Jurkat, Clone E6-1 (cell line): ENCODE measurements around the gene PTAFR.
"Not testable (repeated sequence)": the region's sequence is repeated elsewhere in the genome, so short reads cannot be mapped to it uniquely, and the experiment has no call there.

ENCODE experiments used
- DNase-seq: peaks from one replicate; pipeline ENCODE4 v3.0.0-alpha.2; 2011; ENCODE audit warnings: low read depth, low spot score
- H3K4me3 ChIP-seq: 2 replicates; pipeline ENCODE4 v1.5.1; 2011; ENCODE audit warnings: mild to moderate bottlenecking, low read length, control low read depth, moderate library complexity

Gene PTAFR

DNA sequence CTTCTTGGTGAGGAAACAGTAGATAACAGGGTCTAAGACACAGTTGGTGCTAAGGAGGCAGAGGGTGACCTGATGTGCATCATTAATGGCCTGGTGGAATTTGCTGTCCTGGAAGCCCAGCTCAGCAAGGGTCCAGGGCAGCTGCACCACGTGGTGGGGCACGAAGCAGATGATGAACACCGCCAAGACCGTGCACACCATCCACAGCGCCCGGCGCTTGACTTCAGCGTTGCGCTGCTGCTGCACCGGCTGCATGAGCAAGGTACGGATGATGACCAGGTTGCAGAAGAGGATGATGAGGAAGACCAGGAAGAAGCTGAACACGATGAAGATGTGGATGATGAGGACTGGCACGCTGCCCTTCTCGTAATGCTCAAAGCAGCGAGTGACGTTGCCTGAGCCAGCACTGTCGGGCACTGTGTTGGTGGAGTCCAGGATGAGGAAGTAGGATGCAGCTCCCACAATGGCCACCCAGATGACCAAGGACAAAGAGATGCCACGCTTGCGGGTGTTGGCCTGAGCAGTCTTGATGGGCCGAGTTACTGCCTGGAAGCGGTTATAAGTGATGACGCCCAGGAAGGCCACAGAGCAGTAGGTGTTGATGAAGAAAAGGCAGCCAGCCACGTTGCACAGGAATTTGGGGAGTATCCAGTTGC lies 26.2 kb downstream of the PTAFR start:
- DNase-seq, result no peak
- H3K4me3 ChIP-seq, result no peak overlapping the region

DNA sequence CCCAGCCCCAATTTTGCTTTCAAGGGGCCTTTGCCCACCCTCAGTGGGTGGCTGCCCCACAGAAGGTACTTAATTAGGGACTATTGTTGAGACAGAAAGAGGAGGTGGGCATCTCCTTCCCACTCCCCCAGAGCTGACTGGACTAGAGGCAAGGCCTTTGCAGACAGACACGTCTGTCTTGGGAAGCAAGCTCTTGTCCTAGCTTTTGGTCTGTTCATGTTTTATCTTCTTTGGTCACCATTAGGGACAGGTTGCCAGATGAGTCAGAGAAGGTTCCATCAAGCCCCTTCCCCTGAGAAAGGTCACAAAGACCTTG lies 27.7 kb downstream of the PTAFR start:
- no peak overlapping the region for H3K4me3 ChIP-seq
- DNase-seq, result no peak

DNA sequence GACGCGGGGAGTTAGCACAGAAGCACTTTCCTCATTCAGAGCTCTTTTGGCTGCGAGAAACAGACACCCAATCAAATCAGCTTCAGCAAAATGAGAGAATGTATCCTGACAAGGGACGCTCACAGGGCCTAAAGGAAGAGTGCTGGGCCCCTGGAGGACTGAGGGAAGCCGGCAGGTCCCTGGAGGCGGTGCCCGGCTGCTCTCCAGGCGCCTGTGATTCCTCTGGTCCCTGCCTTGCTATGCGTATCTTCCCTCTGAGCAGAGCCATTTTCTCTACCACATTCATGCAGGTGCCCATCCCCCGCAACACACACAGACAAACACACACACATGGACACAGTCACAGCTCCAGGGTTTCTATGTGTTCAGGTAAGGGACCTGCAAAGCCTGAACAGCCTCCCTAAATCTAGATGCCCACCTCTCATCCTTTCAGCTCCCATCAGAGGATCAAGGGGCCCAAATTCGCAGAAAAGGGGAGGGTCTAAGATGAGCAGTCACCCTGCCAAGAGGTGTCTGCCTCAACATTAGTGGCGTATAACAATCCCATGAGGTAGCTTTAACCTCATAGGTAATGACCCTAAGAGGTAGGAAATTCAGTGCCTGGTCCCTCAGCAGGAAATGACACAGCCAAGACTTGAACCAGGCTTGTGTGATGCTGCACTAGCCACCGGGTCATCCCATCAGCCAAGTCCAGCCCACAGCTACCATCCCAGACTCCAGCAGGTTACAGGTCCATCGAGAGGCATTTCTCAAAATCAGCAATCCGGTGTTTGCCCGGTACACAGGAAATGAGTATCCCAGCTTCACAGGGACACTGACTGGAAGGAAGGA lies 29.0 kb downstream of the PTAFR start:
- no peak for DNase-seq

DNA sequence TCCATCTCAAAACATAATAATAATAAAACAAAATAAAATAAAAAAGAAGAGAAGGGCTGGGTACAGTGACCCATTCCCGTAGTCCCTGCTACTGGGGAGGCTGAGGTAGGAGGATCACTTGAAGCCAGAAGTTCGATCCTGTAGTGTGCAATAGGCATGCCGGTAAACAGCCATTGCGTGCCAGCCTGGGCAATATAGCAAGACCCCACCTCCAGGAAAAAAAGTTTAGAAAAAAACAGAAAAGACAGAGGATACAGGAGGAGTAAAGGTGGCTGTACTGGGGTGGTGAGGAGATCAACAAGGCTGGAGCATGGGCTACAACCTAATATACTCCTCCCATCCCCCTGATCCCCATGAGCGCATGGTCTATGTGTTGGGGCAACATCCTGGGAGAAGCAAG lies 30.8 kb downstream of the PTAFR start:
- H3K4me3 ChIP-seq, result no peak overlapping the region
- no peak for DNase-seq

More for the DNA sequence above, 29.0 kb downstream of the PTAFR start:
- no peak overlapping the region for H3K4me3 ChIP-seq

DNA sequence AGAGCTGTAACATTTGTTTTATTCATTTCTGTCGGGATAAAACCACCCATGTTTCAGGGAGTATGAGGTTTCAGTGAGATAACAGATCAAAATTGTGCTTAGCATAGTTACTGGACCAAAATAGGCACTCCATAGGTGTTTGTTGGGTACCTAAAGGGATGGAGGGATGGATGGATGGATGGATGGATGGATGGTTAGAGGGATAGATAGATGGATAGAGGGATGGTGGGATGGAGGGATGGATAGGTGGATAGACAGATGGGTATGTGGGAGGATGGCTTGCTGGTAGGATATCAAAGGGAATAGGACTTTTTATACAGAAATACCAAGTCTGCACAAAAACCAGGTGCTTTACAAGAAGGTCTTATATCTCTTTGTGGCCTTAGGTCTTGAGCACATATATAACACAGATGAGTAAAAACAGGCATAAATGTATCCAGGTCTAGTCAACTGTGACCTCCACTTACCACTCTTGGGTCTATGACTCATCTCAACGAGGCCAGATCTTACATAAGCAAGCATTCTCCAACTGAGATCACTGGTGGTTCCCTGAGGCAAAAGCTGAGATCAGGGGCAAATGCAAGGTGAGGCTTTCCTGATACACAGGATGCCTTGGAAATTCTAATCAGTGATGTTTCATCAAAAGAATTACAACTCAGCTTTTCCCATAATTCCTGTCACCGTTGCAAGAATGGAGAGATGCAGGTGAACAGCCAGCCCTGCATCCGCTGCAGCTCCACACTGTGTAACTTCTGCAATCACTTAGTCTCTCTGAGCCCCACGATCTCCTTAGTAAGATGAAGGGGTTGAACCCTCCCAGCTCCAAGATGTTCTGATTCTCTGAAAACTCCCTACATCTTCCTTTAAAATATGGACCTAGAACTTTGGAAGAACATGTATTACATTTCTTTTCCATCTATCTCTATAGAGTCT lies 32.0 kb downstream of the PTAFR start:
- no peak for DNase-seq

DNA sequence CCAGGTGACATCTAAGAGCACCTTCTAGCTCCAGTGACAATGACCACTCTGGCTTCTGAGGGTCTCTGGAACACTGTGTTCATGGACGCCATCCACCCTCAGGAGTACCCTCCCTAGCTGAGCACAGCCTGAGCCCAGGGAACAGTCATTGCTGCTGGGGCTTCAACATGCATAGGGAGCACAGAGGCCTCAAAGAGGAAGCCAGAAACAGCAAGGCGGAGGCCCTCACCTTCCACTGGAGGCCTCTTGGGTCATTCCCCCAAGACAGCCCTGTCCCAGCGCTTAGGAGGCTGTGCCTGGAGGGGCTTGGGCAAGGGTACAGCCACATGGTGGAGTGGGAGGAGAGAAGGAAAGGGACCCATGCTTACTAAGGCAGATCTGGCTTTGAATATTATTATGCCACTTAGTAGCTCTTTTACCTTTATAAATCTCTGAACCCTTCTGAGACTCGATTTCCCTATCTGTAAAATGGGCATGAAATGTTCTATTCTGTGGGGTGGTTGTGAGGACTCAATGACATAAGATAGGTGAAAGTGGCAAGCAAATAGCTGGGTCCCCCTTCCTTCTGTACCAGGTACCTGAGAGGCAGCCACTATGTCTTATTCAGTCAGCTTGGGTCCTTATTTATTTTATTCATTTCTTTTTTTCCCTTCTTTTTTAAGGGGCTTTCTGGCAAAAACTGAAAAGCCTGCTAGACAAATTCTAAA lies 32.8 kb downstream of the PTAFR start:
- H3K4me3 ChIP-seq, result no peak overlapping the region
- DNase-seq, result no peak

More for the DNA sequence above, 32.0 kb downstream of the PTAFR start:
- no peak overlapping the region for H3K4me3 ChIP-seq

DNA sequence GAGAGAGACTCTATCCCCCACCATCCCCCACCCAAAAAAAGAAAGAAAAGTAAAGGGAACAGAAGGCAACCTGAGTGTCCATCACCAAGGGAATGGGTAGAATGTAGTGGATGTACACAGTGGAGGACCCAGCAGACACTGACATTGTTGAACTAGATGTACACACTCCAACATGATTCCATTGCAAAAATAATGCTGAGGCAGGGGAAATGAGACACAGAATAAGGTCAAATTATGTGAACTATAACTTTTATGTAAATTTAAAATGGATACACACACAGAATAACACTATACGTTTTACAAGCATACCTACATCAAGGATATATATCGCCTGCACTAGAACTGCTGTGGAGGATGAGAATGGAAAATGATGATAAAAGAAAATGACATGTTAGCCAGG lies 34.8 kb downstream of the PTAFR start:
- no peak overlapping the region for H3K4me3 ChIP-seq
- no peak for DNase-seq

DNA sequence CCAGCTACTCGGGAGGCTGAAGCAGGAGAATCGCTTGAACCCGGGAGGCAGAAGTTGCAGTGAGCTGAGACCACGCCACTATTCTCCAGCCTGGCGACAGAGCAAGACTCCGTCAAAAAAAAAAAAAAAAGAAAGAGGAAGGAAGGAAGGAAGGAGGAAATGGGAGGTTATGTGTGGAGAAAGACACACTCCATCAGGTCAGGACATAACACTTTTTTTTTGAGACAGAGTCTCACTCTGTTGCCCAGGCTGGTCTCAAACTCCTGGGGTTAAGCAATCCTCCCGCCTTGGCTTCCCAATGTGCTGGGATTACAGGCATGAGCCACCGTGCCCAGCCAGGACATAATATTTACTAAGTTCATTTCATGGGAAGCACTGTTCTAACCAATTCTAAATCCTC lies 36.6 kb downstream of the PTAFR start:
- DNase-seq, H3K4me3 ChIP-seq: not testable (repeated sequence)

DNA sequence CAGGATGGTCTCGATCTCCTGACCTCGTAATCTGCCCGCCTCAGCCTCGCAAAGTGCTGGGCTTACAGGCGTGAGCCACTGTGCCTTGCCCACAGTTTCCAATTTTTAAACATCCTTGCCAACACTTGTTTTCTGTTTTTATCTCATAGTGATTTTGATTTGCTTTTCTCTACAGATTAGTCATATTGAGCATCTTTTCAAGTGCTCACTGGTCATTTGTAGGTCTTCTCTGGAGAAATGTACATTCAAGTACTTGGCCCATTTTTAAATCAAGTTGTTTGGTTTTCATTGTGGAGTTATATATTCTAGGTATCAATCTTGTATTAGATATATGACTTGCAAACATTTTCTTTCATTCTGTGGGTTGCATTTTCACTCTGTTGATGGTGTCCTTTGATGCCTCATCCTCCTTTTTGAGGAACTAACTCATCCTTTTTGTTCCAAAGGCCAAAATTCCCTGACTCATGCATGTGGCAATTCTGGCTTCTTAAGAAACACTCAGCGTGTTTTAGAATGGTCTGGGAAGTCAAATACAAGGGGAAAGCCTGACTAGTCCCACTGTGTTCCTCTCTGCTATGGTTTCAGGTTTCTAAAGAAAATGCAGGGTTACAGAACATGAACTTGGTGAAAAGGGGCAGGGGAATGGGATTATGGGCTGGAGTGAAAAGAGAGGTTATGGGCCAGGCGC lies 37.3 kb downstream of the PTAFR start:
- DNase-seq, result no peak
- no peak overlapping the region for H3K4me3 ChIP-seq

DNA sequence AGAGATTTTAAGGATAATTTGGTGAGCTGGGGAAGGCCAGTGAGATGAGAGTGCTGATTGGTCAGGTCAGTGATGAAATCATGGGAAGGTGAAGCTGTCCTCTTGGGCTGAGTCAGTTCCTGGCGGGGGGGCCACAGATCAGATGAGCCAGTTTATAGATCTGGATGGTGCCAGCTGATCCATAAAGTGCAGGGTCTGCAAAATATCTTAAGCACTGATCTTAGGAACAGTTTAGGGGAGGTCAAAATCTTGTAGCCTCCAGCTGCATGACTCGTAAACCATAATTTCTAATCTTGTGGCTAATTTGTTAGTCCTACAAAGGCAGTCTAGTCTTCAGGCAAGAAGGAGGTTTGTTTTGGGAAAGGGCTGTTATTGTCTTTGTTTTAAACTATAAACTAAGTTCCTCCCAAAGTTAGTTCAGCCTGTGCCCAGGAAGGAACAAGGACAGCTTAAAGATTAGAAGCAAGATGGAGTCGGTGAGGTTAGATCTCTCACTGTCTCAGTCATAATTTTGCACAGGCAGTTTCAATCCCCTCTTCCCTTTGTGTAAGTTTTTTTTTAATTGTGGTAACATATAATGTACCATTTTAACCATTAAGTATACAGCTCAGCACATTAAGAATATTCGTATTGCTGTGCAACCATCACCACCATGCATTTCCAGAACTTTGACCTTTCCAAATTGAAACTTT lies 39.4 kb downstream of the PTAFR start:
- no peak for DNase-seq
- no peak overlapping the region for H3K4me3 ChIP-seq

DNA sequence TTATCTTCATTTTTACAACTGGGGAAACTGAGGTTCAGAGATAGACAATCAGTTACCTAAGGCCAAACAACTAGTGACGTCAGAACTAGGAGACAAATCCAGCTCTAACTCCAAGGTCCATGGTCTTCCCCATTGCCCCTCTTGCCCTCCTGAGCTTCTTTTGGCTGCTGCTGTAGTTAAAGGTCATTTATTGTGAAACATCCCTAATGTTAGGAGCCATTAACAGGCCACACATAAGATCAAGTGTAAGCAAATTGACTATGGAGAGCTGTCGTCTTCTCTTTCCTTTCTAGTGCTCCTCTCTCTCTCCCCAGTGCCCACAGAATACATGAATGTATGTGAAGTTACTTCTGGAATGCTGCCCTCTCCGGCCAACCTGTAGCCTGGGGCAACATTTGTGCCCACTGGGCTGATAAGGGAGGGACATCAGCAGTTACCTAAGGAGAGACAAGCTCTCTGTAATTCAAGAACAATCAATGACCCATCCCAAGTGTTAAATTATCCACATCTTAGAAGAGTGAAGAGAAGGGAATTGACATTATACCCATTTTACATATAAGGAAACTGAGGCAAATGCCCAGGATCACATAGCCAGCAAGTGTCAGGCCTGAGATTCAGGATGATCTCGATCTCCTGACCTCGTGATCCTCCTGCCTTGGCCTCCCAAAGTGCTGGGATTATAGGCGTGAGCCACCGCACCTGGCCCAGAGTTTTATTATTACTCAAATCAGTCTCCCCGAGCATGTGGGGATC lies 40.1 kb downstream of the PTAFR start:
- DNase-seq, result no peak
- H3K4me3 ChIP-seq, result no peak overlapping the region

DNA sequence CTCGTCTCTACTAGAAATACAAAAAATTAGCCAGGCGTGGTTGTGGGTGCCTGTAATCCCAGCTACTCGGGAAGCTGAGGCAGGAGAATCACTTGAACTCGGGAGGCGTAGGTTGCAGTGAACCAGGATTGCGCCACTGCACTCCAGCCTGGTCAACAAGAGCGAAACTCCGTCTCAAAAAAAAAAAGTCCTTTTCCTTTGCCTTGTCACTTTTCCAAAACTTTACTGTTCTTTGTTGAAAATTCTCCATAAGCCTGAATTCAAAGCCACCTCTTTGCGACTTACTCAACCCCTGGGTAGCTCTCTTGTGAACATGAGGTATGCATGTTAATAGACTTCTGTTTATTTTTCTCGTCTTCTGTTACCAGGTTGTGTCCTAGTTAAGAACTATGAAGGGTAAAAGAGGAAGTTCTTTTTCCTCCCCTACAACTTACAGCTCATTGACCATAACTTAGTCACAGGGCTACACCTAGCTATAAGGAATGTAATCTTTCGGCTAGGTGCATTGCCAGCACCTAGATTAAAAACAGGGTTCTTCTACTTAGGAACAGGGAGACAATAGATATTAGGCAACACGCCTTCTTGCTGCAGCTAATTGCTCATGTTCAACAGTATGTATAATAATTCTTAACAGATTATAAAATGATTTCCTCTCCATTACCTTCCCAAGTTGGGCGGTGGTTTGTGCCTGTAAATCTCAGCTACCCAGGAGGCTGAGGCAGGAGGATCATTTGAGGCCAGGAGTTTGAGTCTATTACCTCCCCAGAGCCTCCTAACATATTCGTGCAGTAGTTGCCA lies 40.9 kb downstream of the PTAFR start:
- DNase-seq, result no peak
- no peak overlapping the region for H3K4me3 ChIP-seq

DNA sequence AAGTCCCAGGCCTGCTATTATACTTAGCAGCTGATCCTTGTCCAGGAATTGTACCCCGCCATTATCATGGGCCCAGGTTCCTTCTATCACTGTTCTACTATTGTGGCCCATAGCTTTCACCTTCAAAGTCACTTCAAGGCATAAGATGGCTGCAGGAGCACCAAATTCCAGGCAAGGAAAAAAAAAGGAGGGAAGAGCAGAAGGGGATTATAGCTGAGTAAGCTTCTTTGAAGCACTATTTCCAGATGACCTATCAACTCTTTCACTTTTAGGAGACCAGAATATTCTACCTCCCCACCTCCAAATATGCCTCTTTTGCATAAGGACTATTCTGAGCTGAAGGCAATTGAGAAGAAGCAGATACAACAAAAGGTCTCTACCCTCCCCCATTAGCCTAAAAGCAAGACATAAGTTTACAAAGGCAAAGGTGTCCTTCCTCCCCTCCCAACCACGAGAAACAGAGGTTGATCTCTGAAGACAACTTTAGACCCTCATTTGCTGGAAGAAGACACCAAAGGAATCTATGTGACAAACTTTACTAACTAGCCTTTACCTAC lies 41.8 kb downstream of the PTAFR start:
- no peak for DNase-seq
- no peak overlapping the region for H3K4me3 ChIP-seq

DNA sequence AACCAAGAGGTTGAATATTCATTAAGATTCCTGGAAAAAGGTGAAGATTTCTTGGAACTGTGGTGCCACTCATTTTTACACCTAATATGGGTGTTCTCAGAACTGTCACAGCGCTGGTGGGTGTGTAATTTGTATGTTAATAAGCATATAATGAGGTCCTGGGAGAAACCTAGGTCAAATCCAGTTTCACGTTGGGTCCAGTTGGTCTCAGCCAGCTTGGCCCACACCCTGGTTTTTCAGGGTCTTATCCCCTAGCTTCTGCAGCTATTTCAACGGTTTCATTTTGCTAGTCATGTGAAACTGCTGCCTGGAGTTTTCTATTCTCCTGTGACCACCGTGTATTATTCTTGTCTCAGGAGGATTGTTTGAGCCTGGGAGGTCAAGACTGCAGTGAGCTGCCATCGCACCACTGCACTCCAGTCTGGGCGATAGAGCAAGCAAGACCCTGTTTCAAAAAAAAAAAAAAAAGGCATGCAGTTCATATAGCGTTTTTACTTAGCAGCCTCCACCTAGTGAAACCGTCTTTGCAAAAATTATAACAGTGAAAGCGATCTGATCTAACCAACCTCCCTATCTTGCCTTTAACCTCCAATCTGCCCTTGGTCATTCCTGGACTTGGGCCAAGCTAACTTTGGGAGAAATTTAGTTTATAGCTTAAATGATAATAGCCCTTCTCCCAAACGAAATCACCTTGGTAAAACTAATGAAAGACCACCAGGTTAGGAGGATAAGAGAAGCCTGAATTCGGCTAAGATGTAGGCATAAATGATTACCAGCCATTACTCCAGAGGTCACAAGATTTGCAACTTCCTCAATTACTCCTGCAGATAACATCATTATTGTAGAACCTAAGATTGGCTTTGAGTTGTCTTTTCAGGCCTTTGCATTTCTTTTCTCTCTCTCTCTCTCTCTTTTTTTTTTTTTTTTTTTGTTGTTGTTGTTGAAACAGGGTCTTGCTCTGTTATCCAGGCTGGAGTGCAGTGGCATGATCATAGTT lies 44.0 kb downstream of the PTAFR start:
- DNase-seq, result no peak
- H3K4me3 ChIP-seq, result no peak overlapping the region

DNA sequence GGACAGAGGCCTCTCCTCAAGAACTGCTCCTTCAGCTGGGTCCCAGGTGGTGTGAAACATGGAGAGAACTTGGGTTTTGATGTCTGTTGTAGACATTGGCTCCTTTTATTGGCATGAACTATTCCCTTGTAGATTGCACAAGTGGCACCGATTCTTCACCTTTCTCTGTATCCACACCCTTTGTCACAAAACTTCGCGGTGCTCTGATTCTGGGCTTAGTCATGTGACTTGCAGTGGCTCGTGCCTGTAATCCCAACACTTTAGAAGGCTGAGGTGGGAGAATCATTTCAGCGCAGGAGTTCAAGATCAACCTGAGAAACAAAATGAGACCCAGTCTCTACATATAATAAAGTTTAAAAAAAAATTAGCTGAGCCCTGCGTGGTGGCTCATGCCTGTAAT lies 45.6 kb downstream of the PTAFR start:
- no peak overlapping the region for H3K4me3 ChIP-seq
- DNase-seq, result no peak
